Epithelial cell of proximal tubule (primary cell): ENCODE results near the gene TMEM256. TPM values are rescaled to one million over a fixed set of nuclear protein-coding genes. Genes with fewer than 3 reads are reported as not detected.
"Not testable (repeated sequence)": the region's sequence is repeated elsewhere in the genome, so short reads cannot be mapped to it uniquely, and the experiment has no call there.

Experiments used
- DNase-seq: peaks from one replicate; pipeline ENCODE4 v3.0.0-alpha.2; 2011; ENCODE audit warnings: low read depth
- H3K4me3 ChIP-seq: 2 replicates; pipeline ENCODE4 v1.5.1; 2011; ENCODE audit warnings: low read depth, mild to moderate bottlenecking, low read length
- total RNA-seq: library from RNA; depleted of rRNA; stranded (reverse); fragments of >200 nt; gene quantifications from 2 replicates; pipeline ENCODE4 v1.2.3, GENCODE V29; 2015
- TF ChIP-seq, protein P1 (sequence below): conservative IDR thresholded peaks from 2 replicates; pipeline ENCODE4 v1.5.1; 2012; ENCODE audit warnings: low read depth, mild to moderate bottlenecking, low read length

The TMEM256 gene
- total RNA-seq, 1 donor from 2014 or later, result 134 TPM

GRCh38 chr17:7369825-7370224 is 34.1 kb downstream of the TMEM256 start:
- TF ChIP-seq, protein P1, sequence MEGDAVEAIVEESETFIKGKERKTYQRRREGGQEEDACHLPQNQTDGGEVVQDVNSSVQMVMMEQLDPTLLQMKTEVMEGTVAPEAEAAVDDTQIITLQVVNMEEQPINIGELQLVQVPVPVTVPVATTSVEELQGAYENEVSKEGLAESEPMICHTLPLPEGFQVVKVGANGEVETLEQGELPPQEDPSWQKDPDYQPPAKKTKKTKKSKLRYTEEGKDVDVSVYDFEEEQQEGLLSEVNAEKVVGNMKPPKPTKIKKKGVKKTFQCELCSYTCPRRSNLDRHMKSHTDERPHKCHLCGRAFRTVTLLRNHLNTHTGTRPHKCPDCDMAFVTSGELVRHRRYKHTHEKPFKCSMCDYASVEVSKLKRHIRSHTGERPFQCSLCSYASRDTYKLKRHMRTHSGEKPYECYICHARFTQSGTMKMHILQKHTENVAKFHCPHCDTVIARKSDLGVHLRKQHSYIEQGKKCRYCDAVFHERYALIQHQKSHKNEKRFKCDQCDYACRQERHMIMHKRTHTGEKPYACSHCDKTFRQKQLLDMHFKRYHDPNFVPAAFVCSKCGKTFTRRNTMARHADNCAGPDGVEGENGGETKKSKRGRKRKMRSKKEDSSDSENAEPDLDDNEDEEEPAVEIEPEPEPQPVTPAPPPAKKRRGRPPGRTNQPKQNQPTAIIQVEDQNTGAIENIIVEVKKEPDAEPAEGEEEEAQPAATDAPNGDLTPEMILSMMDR, result no peak
- H3K4me3 ChIP-seq, result no peak overlapping the region
- no peak for DNase-seq

DNA sequence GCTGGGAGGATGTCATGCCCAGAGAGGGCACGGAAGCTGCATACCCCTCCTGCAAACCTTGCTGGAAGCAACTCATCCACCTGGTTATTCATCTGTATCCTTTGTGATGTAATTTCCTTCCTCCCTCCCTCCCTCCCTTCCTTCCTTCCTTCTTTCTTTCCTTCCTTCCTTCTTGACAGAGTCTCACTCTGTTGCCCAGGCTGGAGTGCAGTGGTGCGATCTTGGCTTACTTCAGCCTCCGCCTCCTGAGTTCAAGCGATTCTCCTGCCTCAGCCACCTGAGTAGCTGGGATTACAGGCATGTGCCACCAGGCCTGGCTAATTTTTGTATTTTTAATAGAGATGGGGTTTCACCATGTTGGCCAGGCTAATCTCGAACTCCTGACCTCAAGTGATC is 35.3 kb downstream of the TMEM256 start:
- DNase-seq, H3K4me3 ChIP-seq: not testable (repeated sequence)

- no peak overlapping the region for H3K4me3 ChIP-seq
- TF ChIP-seq, protein P1, result no peak
- no peak for DNase-seq
Observed at GRCh38 chr17:7367918-7368598, 35.8 kb downstream of the TMEM256 start.

GRCh38 chr17:7367083-7367482 is 36.8 kb downstream of the TMEM256 start:
- H3K4me3 ChIP-seq, result no peak overlapping the region
- TF ChIP-seq, protein P1, result no peak
- no peak for DNase-seq

DNA sequence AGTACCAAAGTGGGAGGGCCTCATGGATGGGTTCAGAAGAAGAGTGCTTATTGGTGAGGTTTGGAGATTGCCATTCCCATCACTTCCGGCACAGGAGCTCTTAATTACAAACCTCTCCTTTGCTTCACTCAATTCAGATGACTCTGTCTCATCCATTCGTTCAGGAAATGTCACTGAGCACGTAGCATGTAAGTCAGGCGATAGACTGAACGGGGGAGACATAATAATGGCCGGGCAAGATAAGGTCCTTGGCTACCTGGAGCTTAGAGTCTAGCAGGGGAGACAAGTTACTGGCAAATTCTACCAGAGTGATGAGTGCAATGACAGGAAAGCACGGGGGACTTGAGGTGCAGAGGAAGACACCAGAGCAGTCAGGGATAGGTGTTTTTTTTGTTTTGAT is 37.9 kb downstream of the TMEM256 start:
- not testable (repeated sequence) for H3K4me3 ChIP-seq, DNase-seq

- no peak overlapping the region for H3K4me3 ChIP-seq
- DNase-seq, result no peak
- TF ChIP-seq, protein P1, result no peak
Observed at GRCh38 chr17:7363311-7363710, 40.6 kb downstream of the TMEM256 start.

DNA sequence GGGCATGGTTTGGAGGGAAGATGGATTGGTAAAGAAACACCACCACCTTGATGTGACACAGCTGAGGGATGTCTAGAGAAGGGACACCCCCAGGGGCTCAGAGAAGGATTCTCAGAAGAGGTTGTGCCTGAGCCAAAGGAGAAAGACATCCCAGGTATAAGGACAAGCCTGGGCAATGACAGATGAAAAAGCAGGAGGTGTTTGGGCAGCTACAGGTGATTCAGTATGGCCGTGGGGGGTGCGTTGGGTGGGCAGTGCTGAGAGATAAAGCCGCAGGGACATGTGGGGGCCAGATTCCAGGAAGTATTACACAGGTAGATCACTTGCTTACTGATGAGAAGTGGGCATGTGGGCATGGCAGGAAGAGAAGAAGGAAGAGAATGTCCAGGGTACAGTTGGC is 42.0 kb downstream of the TMEM256 start:
- TF ChIP-seq, protein P1, result no peak
- H3K4me3 ChIP-seq, result no peak overlapping the region
- no peak for DNase-seq

DNA sequence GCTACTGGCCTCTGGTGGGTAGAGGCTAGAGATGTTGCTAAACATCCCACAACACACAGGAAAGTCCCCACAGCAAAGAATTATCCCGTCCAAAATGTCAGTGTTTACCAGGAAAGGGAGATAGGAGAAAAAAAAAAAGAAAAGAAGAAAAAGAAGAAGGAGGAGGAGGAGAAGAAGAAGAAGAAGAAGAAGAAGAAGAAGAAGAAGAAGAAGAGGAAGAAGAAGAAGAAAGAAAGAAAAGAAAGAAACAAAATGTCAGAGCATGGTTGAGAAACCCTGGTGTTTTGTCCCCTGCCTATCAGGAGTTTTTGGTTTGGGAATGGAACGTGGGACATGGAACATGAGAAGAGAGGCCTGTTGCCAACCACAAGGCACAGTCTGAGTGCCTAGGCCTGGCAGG is 46.5 kb downstream of the TMEM256 start:
- DNase-seq, result no peak
- TF ChIP-seq, protein P1, result no peak
- H3K4me3 ChIP-seq, result no peak overlapping the region
